ENCODE data around the gene PSMD9.

PSMD9 gene

GRCh38 chr12:121843236-121843982, 45.2 kb upstream of the PSMD9 start:
- H3K79me2 ChIP-seq (ENCODE audit: insufficient read depth, low read length) = no peaks in the 10 kb centered on the region
- H3K36me3 ChIP-seq (ENCODE audit: insufficient read depth, low read length) = no peaks in the 10 kb centered on the region
- H3F3A ChIP-seq (ENCODE audit: low read depth) = no peaks in the 10 kb centered on the region
- H3K9me3 ChIP-seq (ENCODE audit: insufficient read depth, low read depth, low read length) = no peaks in the 10 kb centered on the region
- no peaks in the 10 kb centered on the region for H3K4me1 ChIP-seq (ENCODE audit: insufficient read depth, low read length, poor library complexity, severe bottlenecking)
- H4K20me1 ChIP-seq (ENCODE audit: insufficient read depth, low read length, poor library complexity, severe bottlenecking) = no peaks in the 10 kb centered on the region
- H3K27me3 ChIP-seq (ENCODE audit: insufficient read depth, low read length, poor library complexity, severe bottlenecking) = no peaks in the 10 kb centered on the region
- TF ChIP-seq CTCF (conservative IDR thresholded peaks at IDR 0.05; ENCODE audit: low read length) = no peak
- no peak for TF ChIP-seq EZH2phosphoT487 (IDR thresholded peaks at IDR 0.05; ENCODE audit: borderline replicate concordance)
- no peak overlapping the region for H3K9ac ChIP-seq (ENCODE audit: low read depth, low read length, poor library complexity, severe bottlenecking)
- H3K4me3 ChIP-seq (ENCODE audit: low read length, poor library complexity, severe bottlenecking) = no peak overlapping the region
- no peaks in the 10 kb centered on the region for H3K9me2 ChIP-seq (replicated peaks; ENCODE audit: low read depth, low read length)
- no peak overlapping the region for H3K4me2 ChIP-seq (ENCODE audit: low read depth, low read length, poor library complexity, severe bottlenecking)
- H2AFZ ChIP-seq (ENCODE audit: low read length) = no peak overlapping the region

GRCh38 chr12:121845701-121846100, 42.9 kb upstream of the PSMD9 start:
- H3F3A ChIP-seq (ENCODE audit: low read depth) = no peaks in the 10 kb centered on the region
- no peaks in the 10 kb centered on the region for H3K36me3 ChIP-seq (ENCODE audit: insufficient read depth, low read length)
- H3K4me2 ChIP-seq (ENCODE audit: low read depth, low read length, poor library complexity, severe bottlenecking) = no peak overlapping the region
- H3K9ac ChIP-seq (ENCODE audit: low read depth, low read length, poor library complexity, severe bottlenecking) = no peak overlapping the region
- no peak overlapping the region for H2AFZ ChIP-seq (ENCODE audit: low read length)
- no peaks in the 10 kb centered on the region for H4K20me1 ChIP-seq (ENCODE audit: insufficient read depth, low read length, poor library complexity, severe bottlenecking)
- no peaks in the 10 kb centered on the region for H3K4me1 ChIP-seq (ENCODE audit: insufficient read depth, low read length, poor library complexity, severe bottlenecking)
- H3K4me3 ChIP-seq (ENCODE audit: low read length, poor library complexity, severe bottlenecking) = no peak overlapping the region
- no peaks in the 10 kb centered on the region for H3K27me3 ChIP-seq (ENCODE audit: insufficient read depth, low read length, poor library complexity, severe bottlenecking)
- H3K9me2 ChIP-seq (replicated peaks; ENCODE audit: low read depth, low read length) = no peaks in the 10 kb centered on the region
- no peaks in the 10 kb centered on the region for H3K79me2 ChIP-seq (ENCODE audit: insufficient read depth, low read length)
- no peaks in the 10 kb centered on the region for H3K9me3 ChIP-seq (ENCODE audit: insufficient read depth, low read depth, low read length)
- TF ChIP-seq CTCF (conservative IDR thresholded peaks at IDR 0.05; ENCODE audit: low read length) (no peak), EZH2phosphoT487 (IDR thresholded peaks at IDR 0.05; ENCODE audit: borderline replicate concordance) (no peak)

- Histone ChIP-seq H3K9ac (ENCODE audit: low read depth, low read length, poor library complexity, severe bottlenecking) (no peak overlapping the region), H3K36me3 (ENCODE audit: insufficient read depth, low read length) (no peaks in the 10 kb centered on the region), H3K79me2 (ENCODE audit: insufficient read depth, low read length) (no peaks in the 10 kb centered on the region), H3K27me3 (ENCODE audit: insufficient read depth, low read length, poor library complexity, severe bottlenecking) (no peaks in the 10 kb centered on the region), H3K4me1 (ENCODE audit: insufficient read depth, low read length, poor library complexity, severe bottlenecking) (no peaks in the 10 kb centered on the region), H3F3A (ENCODE audit: low read depth) (no peaks in the 10 kb centered on the region), H3K9me3 (ENCODE audit: insufficient read depth, low read depth, low read length) (no peaks in the 10 kb centered on the region), H3K4me3 (ENCODE audit: low read length, poor library complexity, severe bottlenecking) (no peak overlapping the region), H3K9me2 (replicated peaks; ENCODE audit: low read depth, low read length) (no peaks in the 10 kb centered on the region), H3K4me2 (ENCODE audit: low read depth, low read length, poor library complexity, severe bottlenecking) (no peak overlapping the region), H2AFZ (ENCODE audit: low read length) (no peak overlapping the region), H4K20me1 (ENCODE audit: insufficient read depth, low read length, poor library complexity, severe bottlenecking) (no peaks in the 10 kb centered on the region)
- TF ChIP-seq EZH2phosphoT487 (IDR thresholded peaks at IDR 0.05; ENCODE audit: borderline replicate concordance) = no peak
- TF ChIP-seq CTCF (conservative IDR thresholded peaks at IDR 0.05; ENCODE audit: low read length) = no peak
Measured at GRCh38 chr12:121849211-121849610, 39.4 kb upstream of the PSMD9 start.

All from Loucy (cell line).